Caki2 (cell line): Measurements from ENCODE around the gene RASAL3. TPM values are rescaled to one million over a fixed set of nuclear protein-coding genes. Genes with fewer than 3 reads are reported as not detected.
"Not testable (repeated sequence)": the region's sequence is repeated elsewhere in the genome, so short reads cannot be mapped to it uniquely, and the experiment has no call there.

Experiments
- DNase-seq: peaks from one replicate; pipeline ENCODE4 v3.0.0-alpha.2; 2015; ENCODE audit warnings: low read depth
- in situ Hi-C: cut with HindIII; loops from 2 replicates; pipeline ENCODE4 v1.10.0; 2016; ENCODE audit warnings: low sequenced_read_pairs, low pct_unique_long_range_greater_than_20kb, mixed read lengths
- total RNA-seq: library from RNA; depleted of rRNA; stranded (reverse); fragments of >200 nt; shearing (Covaris generic); gene quantifications from 2 replicates; pipeline ENCODE4 v1.2.3, GENCODE V29; 2014; ENCODE audit warnings: low replicate concordance

RASAL3 gene
- total RNA-seq, 1 experiment from 2014 or later, result not detected

GRCh38 chr19:15476325-15476724, 12.0 kb upstream of the RASAL3 start:
- DNase-seq, result no peak
- in situ Hi-C loops, result no loop called here

GRCh38 chr19:15475611-15476010, 11.3 kb upstream of the RASAL3 start:
- no peak for DNase-seq
- in situ Hi-C loops, result no loop called here

GRCh38 chr19:15475169-15475568, 10.8 kb upstream of the RASAL3 start:
- in situ Hi-C loops, result no loop called here
- DNase-seq, result no peak

GRCh38 chr19:15473821-15474220, 9.5 kb upstream of the RASAL3 start:
- DNase-seq, in situ Hi-C loops: not testable (repeated sequence)

GRCh38 chr19:15471639-15472101, 7.3 kb upstream of the RASAL3 start:
- DNase-seq, result no peak
- in situ Hi-C loops, result no loop called here

- DNase-seq, result no peak
- in situ Hi-C loops, result no loop called here
Measured at GRCh38 chr19:15469513-15470297, 5.4 kb upstream of the RASAL3 start.

GRCh38 chr19:15468675-15469512, 4.5 kb upstream of the RASAL3 start:
- in situ Hi-C loops, result no loop called here

GRCh38 chr19:15467734-15468214, 3.4 kb upstream of the RASAL3 start:
- in situ Hi-C loops, result no loop called here
- no peak for DNase-seq

More at GRCh38 chr19:15468675-15469512, 4.5 kb upstream of the RASAL3 start:
- no peak for DNase-seq

- peak; percentile 29 for DNase-seq
Measured at GRCh38 chr19:15466851-15467733, 2.7 kb upstream of the RASAL3 start.

GRCh38 chr19:15463861-15464371, 428 bp downstream of the RASAL3 start:
- in situ Hi-C loops, result no loop called here
- no peak for DNase-seq

More at GRCh38 chr19:15466851-15467733, 2.7 kb upstream of the RASAL3 start:
- in situ Hi-C loops, result no loop called here

GRCh38 chr19:15461694-15462093, 2.6 kb downstream of the RASAL3 start:
- no peak for DNase-seq
- in situ Hi-C loops, result no loop called here

- in situ Hi-C loops, result no loop called here
- DNase-seq, result no peak
Measured at GRCh38 chr19:15457701-15458484, 6.5 kb downstream of the RASAL3 start.

- in situ Hi-C loops, result no loop called here
Measured at GRCh38 chr19:15456871-15457700, 7.3 kb downstream of the RASAL3 start.

GRCh38 chr19:15456441-15456840, 7.9 kb downstream of the RASAL3 start:
- in situ Hi-C loops, result no loop called here
- DNase-seq, result no peak

More at GRCh38 chr19:15456871-15457700, 7.3 kb downstream of the RASAL3 start:
- no peak for DNase-seq

- DNase-seq, result no peak
- in situ Hi-C loops, result no loop called here
Measured at GRCh38 chr19:15455996-15456395, 8.3 kb downstream of the RASAL3 start.
